Vagina (tissue), 2 donors: ENCODE results near the gene JPH3.

Experiments
- POLR2A ChIP-seq, 2 donors: fragments of 450-650 bp; IDR thresholded peaks; one replicate each; pipeline ENCODE4 v1.6.1; 2017; ENCODE audit warnings: antibody characterized with exemption in 2 of 2, mild to moderate bottlenecking in 2 of 2, moderate library complexity in 2 of 2
- TF ChIP-seq, protein P1 (sequence below), 3 experiments: fragments of 450-650 bp in 2 of 3; fragments of 200-600 bp in 1 of 3; sonication (generic) in 1 of 3; IDR thresholded peaks; one replicate each; pipeline ENCODE4 v1.5.1; 2017 to 2019; ENCODE audit warnings: antibody characterized with exemption in 3 of 3, mild to moderate bottlenecking in 2 of 3, moderate library complexity in 2 of 3

DNA sequence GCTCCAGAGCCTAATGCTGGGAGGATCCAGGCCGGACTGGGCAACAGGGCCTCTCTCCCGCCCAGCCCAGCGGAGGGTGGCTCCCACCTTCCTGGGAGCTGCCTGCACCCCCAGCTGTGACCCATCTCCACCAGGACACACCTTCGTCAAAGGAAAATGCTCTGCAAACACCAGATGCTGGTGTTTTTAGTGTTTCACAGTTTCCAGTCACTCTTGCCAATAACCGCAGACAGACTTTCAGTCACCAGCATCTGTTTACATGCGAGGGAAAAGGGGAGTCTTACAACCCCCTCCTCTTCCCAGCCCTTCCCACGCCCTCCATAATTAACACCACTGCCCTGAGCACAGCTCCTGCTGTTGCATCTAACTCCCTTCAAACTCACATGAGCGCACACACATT is 138.1 kb downstream of the JPH3 start:
- TF ChIP-seq POLR2A (IDR thresholded peaks at IDR 0.05) = no peak
- TF ChIP-seq, protein P1, sequence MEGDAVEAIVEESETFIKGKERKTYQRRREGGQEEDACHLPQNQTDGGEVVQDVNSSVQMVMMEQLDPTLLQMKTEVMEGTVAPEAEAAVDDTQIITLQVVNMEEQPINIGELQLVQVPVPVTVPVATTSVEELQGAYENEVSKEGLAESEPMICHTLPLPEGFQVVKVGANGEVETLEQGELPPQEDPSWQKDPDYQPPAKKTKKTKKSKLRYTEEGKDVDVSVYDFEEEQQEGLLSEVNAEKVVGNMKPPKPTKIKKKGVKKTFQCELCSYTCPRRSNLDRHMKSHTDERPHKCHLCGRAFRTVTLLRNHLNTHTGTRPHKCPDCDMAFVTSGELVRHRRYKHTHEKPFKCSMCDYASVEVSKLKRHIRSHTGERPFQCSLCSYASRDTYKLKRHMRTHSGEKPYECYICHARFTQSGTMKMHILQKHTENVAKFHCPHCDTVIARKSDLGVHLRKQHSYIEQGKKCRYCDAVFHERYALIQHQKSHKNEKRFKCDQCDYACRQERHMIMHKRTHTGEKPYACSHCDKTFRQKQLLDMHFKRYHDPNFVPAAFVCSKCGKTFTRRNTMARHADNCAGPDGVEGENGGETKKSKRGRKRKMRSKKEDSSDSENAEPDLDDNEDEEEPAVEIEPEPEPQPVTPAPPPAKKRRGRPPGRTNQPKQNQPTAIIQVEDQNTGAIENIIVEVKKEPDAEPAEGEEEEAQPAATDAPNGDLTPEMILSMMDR (IDR thresholded peaks at IDR 0.05) = no peak
